HUES48 (cell line): Measurements from ENCODE around the gene CAPS.

Experiments
- H3K27ac ChIP-seq: one replicate; pipeline ENCODE4 v1.7.0; 2013; ENCODE audit warnings: low read depth, low read length, inconsistent platforms
- H3K27me3 ChIP-seq: 2 replicates; pipeline ENCODE4 v1.6.1; 2013; ENCODE audit warnings: mild to moderate bottlenecking, low read length; ENCODE audit not compliant: control insufficient read depth, insufficient read depth
- H3K36me3 ChIP-seq: 2 replicates; pipeline ENCODE4 v1.6.1; 2013; ENCODE audit warnings: low read length; ENCODE audit not compliant: control insufficient read depth, insufficient read depth
- H3K4me1 ChIP-seq: 2 replicates; pipeline ENCODE4 v1.6.1; 2013; ENCODE audit warnings: mild to moderate bottlenecking, low read length; ENCODE audit not compliant: control insufficient read depth, insufficient read depth
- H3K4me3 ChIP-seq: 2 replicates; pipeline ENCODE4 v1.5.1; 2013; ENCODE audit warnings: mild to moderate bottlenecking, low read depth, low read length
- H3K9ac ChIP-seq: 2 replicates; pipeline ENCODE4 v1.6.1; 2013; ENCODE audit warnings: mild to moderate bottlenecking, low read depth, low read length, moderate library complexity
- H3K9me3 ChIP-seq: 2 replicates; pipeline ENCODE4 v1.6.1; 2013; ENCODE audit warnings: low read length; ENCODE audit not compliant: control insufficient read depth, insufficient read depth

The CAPS gene

DNA sequence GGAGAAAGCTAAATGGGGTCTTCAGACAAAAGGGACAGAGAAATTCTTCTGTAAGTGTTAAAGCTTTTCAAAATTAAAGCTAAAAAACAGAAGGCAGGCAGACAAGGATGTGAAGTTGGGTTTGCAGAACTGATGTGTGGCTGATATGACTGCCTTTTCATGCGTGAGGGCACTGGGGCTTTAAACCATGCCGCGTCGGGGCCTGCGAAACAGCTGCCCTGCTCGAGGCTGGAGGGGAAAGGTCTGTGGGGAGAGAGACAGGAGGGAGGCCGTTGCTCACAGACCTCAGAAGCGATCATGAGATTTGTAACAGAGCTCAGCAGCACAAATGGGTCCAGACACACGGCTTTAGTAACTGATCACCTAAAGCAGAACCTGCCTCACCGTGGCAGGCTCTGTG, 23.5 kb downstream of the CAPS start:
- Histone ChIP-seq H3K27me3 (no peaks in the 10 kb centered on the region), H3K4me3 (no peak overlapping the region), H3K9ac (no peak overlapping the region), H3K27ac (no peak overlapping the region), H3K36me3 (peaks cover 56% of the 10 kb centered on the region), H3K9me3 (no peaks in the 10 kb centered on the region), H3K4me1 (no peaks in the 10 kb centered on the region)

DNA sequence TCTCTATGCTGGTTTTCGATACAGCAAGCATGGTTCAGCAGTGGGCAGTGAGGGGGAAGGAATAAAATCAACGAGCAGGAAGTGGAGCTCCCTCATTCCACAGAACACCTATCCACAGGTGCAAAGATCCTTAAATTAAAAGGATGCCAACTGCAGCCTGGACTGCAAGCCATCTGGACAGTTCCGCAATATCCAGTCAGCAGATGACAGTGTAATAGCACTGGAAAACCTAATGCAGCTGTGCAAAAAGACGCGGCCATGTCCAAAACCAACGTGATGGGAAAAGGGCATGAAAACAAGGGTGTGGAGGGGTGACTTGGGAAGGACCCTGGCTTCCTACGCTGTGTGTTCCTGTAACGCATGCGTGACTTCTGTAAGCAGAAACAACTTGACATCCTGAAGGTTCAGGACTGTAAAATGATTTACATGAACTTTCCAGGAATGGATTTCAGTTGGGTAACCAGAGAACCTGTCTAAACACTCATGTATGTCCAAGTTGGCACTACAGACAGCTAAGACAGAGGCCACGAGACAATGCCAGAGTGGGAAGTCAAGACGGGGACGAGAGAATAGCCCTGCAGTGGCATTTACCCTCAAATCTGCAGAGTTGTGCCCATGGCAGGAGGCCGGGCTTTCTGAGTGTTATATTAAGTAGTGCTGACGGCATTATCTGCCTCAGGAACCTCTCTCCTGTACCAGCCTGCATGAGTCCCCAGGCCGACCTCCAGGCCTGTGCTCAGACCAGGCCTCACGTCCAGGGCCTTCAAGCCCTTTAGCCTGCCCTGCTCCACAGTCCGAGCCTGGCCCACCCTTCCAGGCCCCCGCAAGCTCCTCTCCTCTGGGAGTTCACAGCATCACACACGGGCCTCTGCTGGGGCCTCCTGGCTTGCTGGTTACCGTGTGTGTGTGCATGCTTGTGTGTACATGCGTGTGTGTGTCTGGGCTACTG, 26.5 kb downstream of the CAPS start:
- no peaks in the 10 kb centered on the region for H3K27me3 ChIP-seq
- no peak overlapping the region for H3K4me3 ChIP-seq
- no peak overlapping the region for H3K27ac ChIP-seq
- no peaks in the 10 kb centered on the region for H3K4me1 ChIP-seq
- no peak overlapping the region for H3K9ac ChIP-seq
- no peaks in the 10 kb centered on the region for H3K9me3 ChIP-seq
- H3K36me3 ChIP-seq, result peaks cover 41% of the 10 kb centered on the region

DNA sequence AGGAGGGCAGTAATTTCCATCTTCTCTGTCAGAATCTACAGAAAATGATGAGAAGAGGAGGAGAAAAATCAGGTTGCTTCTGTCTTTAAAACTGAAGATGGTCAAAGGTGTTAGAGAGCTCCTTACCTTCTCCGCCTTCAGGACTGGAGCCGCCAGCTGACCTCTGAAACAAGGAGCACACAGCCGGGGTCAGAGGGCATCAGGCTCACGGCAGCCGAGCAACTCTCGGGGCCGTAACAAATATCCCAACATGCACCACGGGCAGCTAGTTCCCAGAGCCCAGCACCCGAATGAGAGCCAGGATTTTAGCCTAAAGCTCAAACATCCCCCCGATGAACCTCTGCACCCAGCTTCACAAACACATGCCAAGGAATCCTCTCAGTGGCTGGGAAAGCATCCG, 27.6 kb downstream of the CAPS start:
- Histone ChIP-seq H3K27ac (no peak overlapping the region), H3K4me1 (no peaks in the 10 kb centered on the region), H3K4me3 (no peak overlapping the region), H3K27me3 (no peaks in the 10 kb centered on the region), H3K9ac (no peak overlapping the region), H3K9me3 (no peaks in the 10 kb centered on the region), H3K36me3 (peaks cover 37% of the 10 kb centered on the region)

DNA sequence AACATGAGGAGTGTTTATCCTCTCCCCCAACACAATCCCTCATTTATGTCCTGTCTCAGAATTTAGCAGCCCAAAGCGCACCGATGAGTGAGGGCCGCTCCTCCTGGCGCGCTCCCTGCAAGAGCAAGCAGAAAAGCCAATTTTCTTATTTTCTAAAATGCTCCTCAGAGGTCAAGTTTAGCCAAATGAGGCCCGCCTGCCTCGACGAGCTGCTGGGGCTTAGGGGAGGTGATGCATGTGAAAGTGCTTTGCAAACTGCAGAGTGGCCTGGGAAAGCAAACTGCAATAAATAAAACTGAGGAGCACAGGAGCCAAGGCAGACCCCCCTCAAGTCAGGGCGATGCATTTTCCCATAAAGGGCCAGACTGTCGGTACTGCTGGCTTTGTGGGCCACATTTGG, 29.0 kb downstream of the CAPS start:
- Histone ChIP-seq H3K9ac (no peak overlapping the region), H3K27ac (no peak overlapping the region), H3K4me1 (peaks cover 8% of the 10 kb centered on the region), H3K9me3 (no peaks in the 10 kb centered on the region), H3K36me3 (peaks cover 25% of the 10 kb centered on the region), H3K4me3 (no peak overlapping the region), H3K27me3 (no peaks in the 10 kb centered on the region)

DNA sequence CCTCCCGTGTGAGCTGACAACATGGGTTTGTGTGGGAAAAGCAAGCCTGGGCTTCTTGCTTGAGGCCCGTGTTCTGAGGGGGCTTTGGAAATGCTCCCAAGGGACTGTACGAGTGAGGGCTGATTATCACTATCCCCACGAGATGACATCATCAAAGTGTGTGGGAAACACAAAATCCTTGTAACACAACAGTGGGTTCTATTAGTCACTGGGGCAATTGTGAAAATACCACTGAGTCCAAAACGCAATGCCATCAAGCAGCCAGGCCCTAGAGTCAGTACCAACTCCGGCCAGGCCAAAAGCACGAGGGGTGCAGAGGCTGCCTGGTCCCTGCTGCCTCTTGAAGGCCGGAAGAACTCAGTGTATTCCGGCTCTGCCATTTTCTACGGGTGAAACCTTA, 29.6 kb downstream of the CAPS start:
- Histone ChIP-seq H3K9ac (no peak overlapping the region), H3K27ac (no peak overlapping the region), H3K27me3 (no peaks in the 10 kb centered on the region), H3K4me3 (no peak overlapping the region), H3K9me3 (no peaks in the 10 kb centered on the region), H3K36me3 (peaks cover 24% of the 10 kb centered on the region), H3K4me1 (peaks cover 11% of the 10 kb centered on the region)

DNA sequence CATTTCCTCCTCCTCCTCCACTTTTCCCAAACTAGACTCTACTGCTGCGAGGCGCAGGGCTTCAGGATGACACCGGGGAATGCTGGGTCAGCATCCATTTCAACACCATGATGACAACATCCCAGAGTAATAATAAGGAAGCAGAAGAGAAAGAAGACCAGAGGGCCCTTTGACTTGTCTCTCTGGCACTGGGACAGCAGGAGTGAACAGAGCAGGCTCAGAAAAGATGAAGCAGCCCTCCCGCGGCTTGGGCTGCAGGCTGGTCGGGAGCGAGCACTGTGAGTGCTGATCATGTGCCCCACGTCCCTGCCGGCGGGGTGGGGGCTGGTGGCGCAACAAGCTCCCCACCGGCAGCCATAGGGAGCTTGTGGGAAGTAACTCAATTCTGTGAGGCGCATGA, 33.4 kb downstream of the CAPS start:
- Histone ChIP-seq H3K9me3 (no peaks in the 10 kb centered on the region), H3K9ac (no peak overlapping the region), H3K4me3 (no peak overlapping the region), H3K27me3 (no peaks in the 10 kb centered on the region), H3K36me3 (peaks cover 9% of the 10 kb centered on the region; the same call in 1 of the 2 replicates), H3K4me1 (peaks cover 49% of the 10 kb centered on the region), H3K27ac (no peak overlapping the region)

DNA sequence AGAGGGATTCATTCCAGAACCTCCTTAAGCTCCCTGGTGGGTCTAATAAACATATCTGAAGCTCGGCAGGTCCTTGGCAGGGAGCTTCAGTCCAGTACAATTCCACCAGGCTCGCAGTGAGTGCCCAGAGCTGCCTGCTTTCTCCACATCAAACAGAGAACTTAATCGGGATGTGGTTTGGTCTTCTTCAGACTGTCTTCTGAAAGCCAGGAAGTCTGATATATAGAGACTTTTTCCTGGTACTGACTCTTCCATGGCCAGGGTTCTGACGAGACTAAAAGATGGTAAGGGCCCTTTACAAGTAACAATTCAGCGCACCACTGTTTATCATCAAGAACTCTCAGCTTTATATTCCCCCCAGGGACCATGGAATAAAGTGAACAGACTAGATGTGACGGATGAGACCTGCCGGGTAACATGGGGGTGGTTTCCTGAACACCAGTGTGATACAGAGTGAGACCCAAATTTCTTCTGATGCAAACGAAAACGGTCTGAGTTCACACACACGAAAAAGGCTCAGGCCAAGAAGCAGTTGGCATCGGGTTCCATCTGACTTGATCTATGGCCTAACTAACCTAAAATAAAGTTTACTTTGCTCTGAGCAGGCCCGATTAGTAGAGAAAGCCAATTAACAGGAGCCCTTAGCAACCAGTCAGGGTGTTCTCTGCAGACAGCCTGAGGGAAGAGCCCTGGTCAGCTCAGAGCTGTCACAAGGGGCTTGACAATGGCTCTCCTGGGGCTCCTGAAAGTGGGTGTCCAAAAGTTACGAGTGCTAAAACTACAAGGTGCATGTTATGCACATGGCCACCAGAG, 34.9 kb downstream of the CAPS start:
- no peaks in the 10 kb centered on the region for H3K27me3 ChIP-seq
- H3K9me3 ChIP-seq, result no peaks in the 10 kb centered on the region
- H3K9ac ChIP-seq, result no peak overlapping the region
- no peak overlapping the region for H3K27ac ChIP-seq
- H3K4me3 ChIP-seq, result no peak overlapping the region
- peaks cover 9% of the 10 kb centered on the region; the same call in 1 of the 2 replicates for H3K36me3 ChIP-seq
- H3K4me1 ChIP-seq, result peaks cover 64% of the 10 kb centered on the region

DNA sequence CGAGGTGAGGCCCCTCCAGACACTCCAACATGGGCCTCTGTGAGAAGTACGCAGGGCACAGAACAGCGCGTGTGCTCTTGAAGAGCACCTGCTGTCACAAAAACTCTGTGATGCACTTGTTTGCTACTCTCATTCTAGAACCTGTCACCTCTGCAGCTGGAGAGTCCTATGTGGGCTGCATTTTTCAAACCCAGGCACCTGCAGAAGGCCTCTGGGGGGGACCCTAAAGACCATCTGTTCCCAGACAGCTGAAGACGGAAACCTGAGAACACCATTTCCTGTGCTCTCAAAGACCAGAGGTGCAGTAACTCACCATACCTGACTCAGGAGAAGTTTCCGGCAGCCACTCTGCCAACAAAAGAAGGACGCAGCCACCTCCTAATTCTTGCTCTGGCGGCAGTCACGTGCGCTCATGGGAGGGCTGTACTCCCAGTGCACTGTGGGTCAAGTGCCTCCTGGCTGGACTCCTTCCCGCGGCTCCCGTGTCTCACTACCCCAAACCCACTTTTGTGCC, 35.8 kb downstream of the CAPS start:
- no peaks in the 10 kb centered on the region for H3K27me3 ChIP-seq
- no peak overlapping the region for H3K27ac ChIP-seq
- H3K9ac ChIP-seq, result no peak overlapping the region
- H3K4me1 ChIP-seq, result peaks cover 73% of the 10 kb centered on the region
- no peak overlapping the region for H3K4me3 ChIP-seq
- H3K36me3 ChIP-seq, result peaks cover 9% of the 10 kb centered on the region; the same call in 1 of the 2 replicates
- H3K9me3 ChIP-seq, result no peaks in the 10 kb centered on the region

DNA sequence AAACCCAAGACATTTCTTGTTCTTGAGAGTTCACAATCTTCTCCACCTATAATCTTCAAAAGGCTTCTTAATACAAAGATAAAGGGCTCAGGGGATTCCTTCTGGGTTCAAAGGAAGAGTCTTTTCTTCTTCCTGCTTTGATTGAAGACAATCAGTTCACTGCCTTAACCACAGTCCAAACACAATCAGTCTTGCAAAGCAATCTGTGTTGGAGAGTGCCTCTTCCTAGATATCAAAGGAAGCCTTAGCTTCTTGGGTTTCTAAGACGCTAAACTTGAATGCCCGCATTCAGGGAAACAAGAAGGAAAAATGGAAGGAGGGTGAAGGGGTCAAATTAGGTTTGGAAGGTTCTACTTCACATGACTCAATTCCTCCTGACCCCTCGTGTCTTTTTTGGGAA, 36.7 kb downstream of the CAPS start:
- Histone ChIP-seq H3K9ac (no peak overlapping the region), H3K4me3 (no peak overlapping the region), H3K27me3 (no peaks in the 10 kb centered on the region), H3K4me1 (peaks cover 74% of the 10 kb centered on the region), H3K9me3 (no peaks in the 10 kb centered on the region), H3K27ac (peak overlapping the region; percentile 59), H3K36me3 (peaks cover 9% of the 10 kb centered on the region; the same call in 1 of the 2 replicates)

DNA sequence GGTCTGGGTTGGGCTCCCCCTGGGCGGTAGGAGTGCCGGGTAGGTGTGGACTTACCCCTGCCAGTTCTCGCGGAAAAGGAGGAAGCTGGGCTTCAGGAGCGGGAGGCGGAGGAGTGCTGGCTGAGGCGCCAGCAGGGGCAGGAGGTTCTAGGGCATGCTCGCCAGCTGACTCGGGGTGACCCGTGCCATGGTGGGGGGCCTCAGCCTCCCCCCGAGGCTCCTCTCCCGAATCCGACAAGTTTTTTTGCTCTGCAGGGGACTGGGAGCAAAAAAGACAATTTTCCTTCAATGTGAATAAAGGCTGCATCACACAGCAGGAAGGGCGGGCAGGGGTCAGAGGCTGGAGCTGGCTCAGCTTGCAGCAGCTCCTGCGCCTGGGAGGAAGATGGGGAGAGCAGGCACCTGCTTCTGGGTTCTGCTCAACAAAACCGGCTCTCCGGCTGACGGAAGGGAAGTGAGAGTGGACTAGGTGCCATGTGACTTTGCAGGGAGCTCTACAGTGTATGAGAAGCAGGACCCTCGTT, 37.3 kb downstream of the CAPS start:
- no peaks in the 10 kb centered on the region for H3K27me3 ChIP-seq
- H3K4me1 ChIP-seq, result peaks cover 80% of the 10 kb centered on the region
- H3K9me3 ChIP-seq, result no peaks in the 10 kb centered on the region
- no peak overlapping the region for H3K9ac ChIP-seq
- H3K4me3 ChIP-seq, result no peak overlapping the region
- H3K27ac ChIP-seq, result peak overlapping the region; percentile 59
- H3K36me3 ChIP-seq, result peaks cover 6% of the 10 kb centered on the region; the same call in 1 of the 2 replicates
